Type B pancreatic cell (in vitro differentiated cells): ENCODE data around the gene LINC01488. TPM values are rescaled to one million over a fixed set of nuclear protein-coding genes. Genes with fewer than 3 reads are reported as not detected.

Source experiments
- DNase-seq: peaks from one replicate; pipeline ENCODE4 v3.0.0; 2021; ENCODE audit warnings: mixed read lengths; ENCODE audit not compliant: unreplicated experiment; ENCODE audit errors: extremely low spot score
- H3K27ac Mint-ChIP-seq: 2 replicates; pipeline ENCODE4 v1.8.0; 2021; ENCODE audit warnings: mild to moderate bottlenecking, mixed read lengths
- H3K27me3 Mint-ChIP-seq: 2 replicates; pipeline ENCODE4 v1.8.0; 2021; ENCODE audit warnings: mixed read lengths
- H3K36me3 Mint-ChIP-seq: 2 replicates; pipeline ENCODE4 v1.8.0; 2021; ENCODE audit warnings: mixed read lengths
- H3K4me1 Mint-ChIP-seq: one replicate; pipeline ENCODE4 v1.8.0; 2021; ENCODE audit warnings: mixed read lengths; ENCODE audit not compliant: unreplicated experiment
- H3K4me3 Mint-ChIP-seq: 2 replicates; pipeline ENCODE4 v1.8.0; 2021; ENCODE audit warnings: mild to moderate bottlenecking, mixed read lengths
- H3K9me3 Mint-ChIP-seq: 2 replicates; pipeline ENCODE4 v1.8.0; 2021; ENCODE audit warnings: mixed read lengths
- total RNA-seq: library from RNA; stranded (reverse); gene quantifications from 2 replicates; pipeline ENCODE4 v1.2.1, GENCODE V29; 2021; ENCODE audit warnings: low replicate concordance
- TF ChIP-seq, protein P1 (sequence below): fragments of 200-600 bp; sonication (generic); conservative IDR thresholded peaks from 2 replicates; pipeline ENCODE4 v1.5.0; 2021; ENCODE audit warnings: antibody characterized with exemption, mild to moderate bottlenecking

Gene LINC01488
- total RNA-seq, 1 donor from 2014 or later, result not detected

DNA sequence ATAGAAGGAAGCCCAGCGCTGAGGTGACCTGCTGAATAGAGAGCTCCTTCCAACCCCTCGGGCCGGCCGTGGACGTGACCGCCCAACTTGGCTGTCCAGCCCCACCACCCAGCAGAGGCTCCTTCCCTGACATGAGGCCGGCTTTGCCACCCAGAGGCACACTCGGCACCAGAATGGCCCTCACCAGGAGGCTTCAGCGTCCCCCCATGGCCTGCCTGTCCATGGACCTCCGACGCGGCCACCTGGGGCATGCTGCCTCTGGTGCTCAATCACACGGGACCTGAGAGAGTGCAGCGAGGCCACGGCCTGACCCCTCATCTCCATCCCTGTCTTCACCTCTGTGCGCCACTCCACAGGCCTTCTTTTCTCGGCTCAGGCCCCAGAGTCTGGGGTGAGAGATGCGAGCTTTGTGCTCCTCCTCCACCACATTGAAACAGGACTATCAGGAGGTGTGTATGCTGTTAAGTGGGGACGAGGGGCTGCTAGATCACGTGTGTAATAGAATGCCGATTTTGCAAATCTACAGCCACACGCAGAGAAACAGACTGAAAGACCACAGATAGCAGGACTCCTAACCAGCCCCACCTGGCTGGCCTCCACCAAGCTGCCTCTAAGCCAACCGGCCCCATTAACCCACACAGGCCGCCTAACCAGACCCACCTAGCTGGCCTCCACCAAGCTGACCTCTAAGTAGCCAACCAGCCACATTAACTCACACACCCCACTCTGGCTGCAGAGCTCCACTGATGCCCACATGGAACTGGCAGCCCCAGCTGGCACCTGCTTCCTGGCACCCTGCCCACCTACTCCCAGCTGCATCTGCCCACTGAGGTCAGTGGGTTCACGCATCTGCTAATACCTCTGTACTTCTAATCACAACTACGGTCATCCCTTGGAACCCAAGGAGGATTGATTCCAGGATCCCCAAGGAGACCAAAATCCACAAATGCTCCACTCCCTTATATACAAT lies 20.7 kb downstream of the LINC01488 start:
- TF ChIP-seq, protein P1, sequence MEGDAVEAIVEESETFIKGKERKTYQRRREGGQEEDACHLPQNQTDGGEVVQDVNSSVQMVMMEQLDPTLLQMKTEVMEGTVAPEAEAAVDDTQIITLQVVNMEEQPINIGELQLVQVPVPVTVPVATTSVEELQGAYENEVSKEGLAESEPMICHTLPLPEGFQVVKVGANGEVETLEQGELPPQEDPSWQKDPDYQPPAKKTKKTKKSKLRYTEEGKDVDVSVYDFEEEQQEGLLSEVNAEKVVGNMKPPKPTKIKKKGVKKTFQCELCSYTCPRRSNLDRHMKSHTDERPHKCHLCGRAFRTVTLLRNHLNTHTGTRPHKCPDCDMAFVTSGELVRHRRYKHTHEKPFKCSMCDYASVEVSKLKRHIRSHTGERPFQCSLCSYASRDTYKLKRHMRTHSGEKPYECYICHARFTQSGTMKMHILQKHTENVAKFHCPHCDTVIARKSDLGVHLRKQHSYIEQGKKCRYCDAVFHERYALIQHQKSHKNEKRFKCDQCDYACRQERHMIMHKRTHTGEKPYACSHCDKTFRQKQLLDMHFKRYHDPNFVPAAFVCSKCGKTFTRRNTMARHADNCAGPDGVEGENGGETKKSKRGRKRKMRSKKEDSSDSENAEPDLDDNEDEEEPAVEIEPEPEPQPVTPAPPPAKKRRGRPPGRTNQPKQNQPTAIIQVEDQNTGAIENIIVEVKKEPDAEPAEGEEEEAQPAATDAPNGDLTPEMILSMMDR, result no peak
- H3K27me3 Mint-ChIP-seq, result no peaks in the 10 kb centered on the region
- no peak overlapping the region for H3K27ac Mint-ChIP-seq
- peaks cover 6% of the 10 kb centered on the region for H3K9me3 Mint-ChIP-seq
- H3K36me3 Mint-ChIP-seq, result no peaks in the 10 kb centered on the region
- H3K4me3 Mint-ChIP-seq, result no peak overlapping the region
- no peak for DNase-seq
- H3K4me1 Mint-ChIP-seq, result no peaks in the 10 kb centered on the region

DNA sequence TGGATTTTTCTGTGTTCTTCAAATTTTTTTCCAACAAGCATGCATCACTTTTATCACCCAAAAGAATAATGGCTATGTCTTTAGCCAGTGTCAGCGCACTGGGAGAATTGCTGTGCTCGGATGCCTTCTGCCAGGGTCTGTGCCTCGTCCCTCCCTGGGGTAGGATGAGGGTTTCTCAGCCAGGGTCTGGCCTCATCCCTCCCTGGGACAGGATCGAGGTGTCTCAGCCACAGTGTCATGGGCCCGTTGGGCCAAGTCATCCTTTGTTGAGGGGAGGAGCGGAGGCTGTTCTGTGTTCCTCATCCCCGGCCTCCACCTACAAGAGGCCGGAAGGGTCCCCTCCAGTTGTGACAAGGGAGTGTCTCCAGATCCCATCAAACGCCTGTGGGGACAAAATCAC lies 22.7 kb downstream of the LINC01488 start:
- Mint-ChIP-seq H3K27ac (no peak overlapping the region), H3K27me3 (peaks cover 4% of the 10 kb centered on the region), H3K36me3 (no peaks in the 10 kb centered on the region), H3K4me1 (no peaks in the 10 kb centered on the region), H3K4me3 (no peak overlapping the region), H3K9me3 (peaks cover 6% of the 10 kb centered on the region)
- no peak for DNase-seq
- TF ChIP-seq, protein P1, result no peak

- H3K27ac Mint-ChIP-seq, result no peak overlapping the region
- TF ChIP-seq, protein P1, result no peak
- H3K9me3 Mint-ChIP-seq, result peaks cover 6% of the 10 kb centered on the region
- H3K4me1 Mint-ChIP-seq, result no peaks in the 10 kb centered on the region
- H3K36me3 Mint-ChIP-seq, result no peaks in the 10 kb centered on the region
- peaks cover 4% of the 10 kb centered on the region for H3K27me3 Mint-ChIP-seq
- DNase-seq, result no peak
- H3K4me3 Mint-ChIP-seq, result no peak overlapping the region
Observed at GRCh38 chr11:69504576-69505335, 23.3 kb downstream of the LINC01488 start.

DNA sequence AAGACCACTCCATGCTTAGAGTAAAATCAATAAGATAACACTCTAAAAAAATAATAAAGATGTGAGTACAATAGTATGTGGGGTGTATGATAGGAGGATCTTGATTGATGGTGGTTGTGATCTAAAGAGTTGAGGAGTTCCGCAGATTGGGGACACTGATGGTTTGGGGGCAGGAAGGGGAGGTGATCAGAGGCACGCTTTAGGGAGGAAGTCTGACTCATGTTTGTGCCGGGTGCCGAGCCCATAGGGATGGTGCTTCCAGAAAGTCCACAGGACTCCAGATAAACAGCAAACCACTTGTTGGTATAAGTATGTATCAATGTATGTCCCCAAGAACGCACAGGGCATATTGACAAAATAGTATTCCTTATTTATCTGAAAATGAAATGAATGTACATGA lies 27.5 kb downstream of the LINC01488 start:
- TF ChIP-seq, protein P1, result no peak
- H3K27ac Mint-ChIP-seq, result no peak overlapping the region
- H3K4me3 Mint-ChIP-seq, result no peak overlapping the region
- H3K27me3 Mint-ChIP-seq, result peaks cover 4% of the 10 kb centered on the region
- no peaks in the 10 kb centered on the region for H3K9me3 Mint-ChIP-seq
- DNase-seq, result no peak
- H3K4me1 Mint-ChIP-seq, result no peaks in the 10 kb centered on the region
- no peaks in the 10 kb centered on the region for H3K36me3 Mint-ChIP-seq

DNA sequence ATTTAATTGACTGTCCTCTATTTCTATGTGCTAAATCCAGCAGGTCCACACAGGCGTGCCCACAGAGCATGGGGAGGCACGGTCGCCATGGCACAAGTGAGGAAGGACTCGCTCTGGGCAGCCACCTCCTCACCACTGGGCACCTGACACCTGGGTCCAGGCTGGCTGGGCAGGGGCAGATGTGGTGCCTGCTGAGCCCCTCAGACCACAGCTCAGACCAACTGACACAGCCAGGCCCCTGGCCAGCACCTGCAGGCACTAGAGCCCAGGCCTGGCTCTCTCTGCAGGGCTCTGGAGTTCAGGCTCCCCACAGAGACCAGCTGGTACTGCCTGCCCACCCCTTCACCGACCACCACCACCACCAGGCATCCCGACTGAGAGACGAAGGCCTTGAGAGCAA lies 27.9 kb downstream of the LINC01488 start:
- DNase-seq, result no peak
- Mint-ChIP-seq H3K27ac (no peak overlapping the region), H3K36me3 (no peaks in the 10 kb centered on the region), H3K27me3 (peaks cover 4% of the 10 kb centered on the region), H3K4me1 (no peaks in the 10 kb centered on the region), H3K9me3 (no peaks in the 10 kb centered on the region), H3K4me3 (no peak overlapping the region)
- TF ChIP-seq, protein P1, result no peak
